ENCODE results near the gene TEKT2.

DNA sequence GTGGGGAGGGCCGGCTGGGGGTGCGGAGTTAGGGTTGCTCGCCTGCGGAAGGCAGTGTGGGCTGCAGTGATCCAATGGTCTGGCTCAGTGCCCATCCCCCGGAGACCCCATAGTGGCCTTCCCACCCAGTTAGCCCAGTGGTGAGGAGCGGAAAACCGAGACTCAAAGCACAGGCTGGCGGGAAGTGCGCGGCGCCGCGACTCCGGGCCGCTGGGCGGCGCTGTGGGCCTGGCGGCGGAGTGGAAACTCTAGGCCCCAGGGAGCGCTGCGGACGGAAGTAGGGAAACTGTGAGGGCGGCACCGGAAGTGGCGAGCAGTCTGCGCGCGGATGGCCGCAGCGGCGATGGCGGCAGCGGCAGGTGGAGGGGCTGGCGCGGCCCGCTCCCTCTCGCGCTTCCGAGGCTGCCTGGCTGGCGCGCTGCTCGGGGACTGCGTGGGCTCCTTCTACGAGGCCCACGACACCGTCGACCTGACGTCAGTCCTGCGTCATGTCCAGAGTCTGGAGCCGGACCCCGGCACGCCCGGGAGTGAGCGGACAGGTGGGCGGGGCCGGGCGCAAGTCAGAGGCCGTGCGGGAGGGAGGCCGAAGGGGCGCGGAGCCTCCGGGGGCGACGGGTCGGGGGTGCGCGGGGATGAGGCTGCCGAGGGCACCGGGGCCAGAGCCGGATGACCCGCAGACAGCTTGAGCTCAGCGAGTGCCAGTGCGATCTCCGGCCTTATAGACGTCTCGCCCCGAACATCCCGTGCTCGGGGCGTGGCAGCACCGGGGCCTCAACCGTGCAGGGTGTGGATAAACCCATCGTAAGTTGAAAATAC, 4.9 kb downstream of the TEKT2 start, which contains the start of gene ADPRS:
- TF ChIP-seq, protein P1, sequence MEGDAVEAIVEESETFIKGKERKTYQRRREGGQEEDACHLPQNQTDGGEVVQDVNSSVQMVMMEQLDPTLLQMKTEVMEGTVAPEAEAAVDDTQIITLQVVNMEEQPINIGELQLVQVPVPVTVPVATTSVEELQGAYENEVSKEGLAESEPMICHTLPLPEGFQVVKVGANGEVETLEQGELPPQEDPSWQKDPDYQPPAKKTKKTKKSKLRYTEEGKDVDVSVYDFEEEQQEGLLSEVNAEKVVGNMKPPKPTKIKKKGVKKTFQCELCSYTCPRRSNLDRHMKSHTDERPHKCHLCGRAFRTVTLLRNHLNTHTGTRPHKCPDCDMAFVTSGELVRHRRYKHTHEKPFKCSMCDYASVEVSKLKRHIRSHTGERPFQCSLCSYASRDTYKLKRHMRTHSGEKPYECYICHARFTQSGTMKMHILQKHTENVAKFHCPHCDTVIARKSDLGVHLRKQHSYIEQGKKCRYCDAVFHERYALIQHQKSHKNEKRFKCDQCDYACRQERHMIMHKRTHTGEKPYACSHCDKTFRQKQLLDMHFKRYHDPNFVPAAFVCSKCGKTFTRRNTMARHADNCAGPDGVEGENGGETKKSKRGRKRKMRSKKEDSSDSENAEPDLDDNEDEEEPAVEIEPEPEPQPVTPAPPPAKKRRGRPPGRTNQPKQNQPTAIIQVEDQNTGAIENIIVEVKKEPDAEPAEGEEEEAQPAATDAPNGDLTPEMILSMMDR (conservative IDR thresholded peaks at IDR 0.05; ENCODE audit: low read length) = peak; percentile 85
- no peak for TF ChIP-seq EZH2phosphoT487 (IDR thresholded peaks at IDR 0.05; ENCODE audit: borderline replicate concordance)

Data from Loucy (cell line).